Measurements from ENCODE around the gene CLEC3B. TPM values are rescaled to one million over a fixed set of nuclear protein-coding genes. Genes with fewer than 3 reads are reported as not detected.
"Not testable (repeated sequence)": the region's sequence is repeated elsewhere in the genome, so short reads cannot be mapped to it uniquely, and the experiment has no call there.

Gene CLEC3B
- polyA plus RNA-seq, 3 donors, result 3.9 to 22.7 (median 14.5) TPM

GRCh38 chr3:44983484-44983941 is 42.6 kb upstream of the CLEC3B start:
- TF ChIP-seq CTCF (IDR thresholded peaks at IDR 0.05), result no peak
- H3K27ac ChIP-seq (ENCODE audit: low read depth in 1 of 2, low read length in 2 of 2), result peak overlapping the region in 1 of 2 donors; percentile 3
- H3K36me3 Mint-ChIP-seq, result peaks cover 11 to 16% of the 10 kb centered on the region in 2 donors
- no peaks in the 10 kb centered on the region for H3K36me3 ChIP-seq (replicated peaks in 1 of 2; ENCODE audit: control insufficient read depth in 1 of 2, insufficient read depth in 2 of 2, low read length in 2 of 2)
- no peak overlapping the region for H3K4me2 ChIP-seq (replicated peaks; ENCODE audit: extremely low read depth, low read length, poor library complexity, severe bottlenecking)
- H4K20me1 ChIP-seq (ENCODE audit: insufficient read depth, low read length), result peaks cover 39% of the 10 kb centered on the region
- H2AFZ ChIP-seq (ENCODE audit: insufficient read depth, low read depth, low read length, poor library complexity, severe bottlenecking), result no peak overlapping the region
- H3K4me1 ChIP-seq (ENCODE audit: control insufficient read depth in 1 of 2, insufficient read depth in 2 of 2, low read length in 2 of 2), result peaks cover 8 to 38% of the 10 kb centered on the region in 2 donors
- H3K79me2 ChIP-seq (ENCODE audit: insufficient read depth, low read length), result peaks cover 66% of the 10 kb centered on the region
- no peak overlapping the region for H3K9ac ChIP-seq (ENCODE audit: insufficient read depth, low read length, poor library complexity, severe bottlenecking)
- 100% methylated on average over 1 of the region's 1 CpG for WGBS (ENCODE audit: insufficient coverage)
- H3K4me1 Mint-ChIP-seq, result peaks cover 61% of the 10 kb centered on the region
- H3K4me3 ChIP-seq (replicated peaks in 1 of 3; ENCODE audit: low read depth in 2 of 3, low read length in 3 of 3), result no peak overlapping the region
- no peaks in the 10 kb centered on the region for H3K9me3 Mint-ChIP-seq
- no peak overlapping the region for H3K4me3 Mint-ChIP-seq
- peak overlapping the region in 1 of 7 donors; percentile 18 for H3K27ac Mint-ChIP-seq
- intact Hi-C loops (cut with micrococcal nuclease), result no loop called here
- no peaks in the 10 kb centered on the region for H3K27me3 ChIP-seq (ENCODE audit: control insufficient read depth in 2 of 2, insufficient read depth in 2 of 2, low read length in 2 of 2)
- H3K27me3 Mint-ChIP-seq (ENCODE audit: low read depth in 3 of 3), result no peaks in the 10 kb centered on the region
- no peaks in the 10 kb centered on the region for H3K9me3 ChIP-seq (replicated peaks in 1 of 2; ENCODE audit: control insufficient read depth in 1 of 2, insufficient read depth in 1 of 2, low read length in 2 of 2)
- DNase-seq, result no peak

GRCh38 chr3:44984335-44984734 is 41.8 kb upstream of the CLEC3B start:
- Histone ChIP-seq H3K36me3 (replicated peaks in 1 of 2; ENCODE audit: control insufficient read depth in 1 of 2, insufficient read depth in 2 of 2, low read length in 2 of 2) (peaks cover 0 to 5% of the 10 kb centered on the region in 2 donors), H3K9ac (ENCODE audit: insufficient read depth, low read length, poor library complexity, severe bottlenecking) (no peak overlapping the region), H3K4me3 (replicated peaks in 1 of 3; ENCODE audit: low read depth in 2 of 3, low read length in 3 of 3) (no peak overlapping the region), H4K20me1 (ENCODE audit: insufficient read depth, low read length) (peaks cover 39% of the 10 kb centered on the region), H2AFZ (ENCODE audit: insufficient read depth, low read depth, low read length, poor library complexity, severe bottlenecking) (no peak overlapping the region), H3K9me3 (replicated peaks in 1 of 2; ENCODE audit: control insufficient read depth in 1 of 2, insufficient read depth in 1 of 2, low read length in 2 of 2) (no peaks in the 10 kb centered on the region), H3K27ac (ENCODE audit: low read depth in 1 of 2, low read length in 2 of 2) (no peak overlapping the region), H3K27me3 (ENCODE audit: control insufficient read depth in 2 of 2, insufficient read depth in 2 of 2, low read length in 2 of 2) (no peaks in the 10 kb centered on the region), H3K4me1 (ENCODE audit: control insufficient read depth in 1 of 2, insufficient read depth in 2 of 2, low read length in 2 of 2) (peaks cover 8 to 38% of the 10 kb centered on the region in 2 donors), H3K4me2 (replicated peaks; ENCODE audit: extremely low read depth, low read length, poor library complexity, severe bottlenecking) (no peak overlapping the region), H3K79me2 (ENCODE audit: insufficient read depth, low read length) (peaks cover 61% of the 10 kb centered on the region)
- H3K4me1 Mint-ChIP-seq, result peaks cover 59% of the 10 kb centered on the region
- no peak for TF ChIP-seq CTCF (IDR thresholded peaks at IDR 0.05)
- no peaks in the 10 kb centered on the region for H3K9me3 Mint-ChIP-seq
- peaks cover 16 to 20% of the 10 kb centered on the region in 2 donors for H3K36me3 Mint-ChIP-seq
- intact Hi-C loops (cut with micrococcal nuclease), result no loop called here
- WGBS (ENCODE audit: insufficient coverage), result no CpG with 5 or more reads among the region's 2 CpGs
- H3K4me3 Mint-ChIP-seq, result no peak overlapping the region
- H3K27ac Mint-ChIP-seq, result peak overlapping the region in 2 of 7 donors; percentile 36 to 63
- DNase-seq, result peak in 1 of 3 donors; percentile 18
- H3K27me3 Mint-ChIP-seq (ENCODE audit: low read depth in 3 of 3), result no peaks in the 10 kb centered on the region

GRCh38 chr3:44986330-44986729 is 39.8 kb upstream of the CLEC3B start:
- H3K27me3 Mint-ChIP-seq (ENCODE audit: low read depth in 3 of 3); H3K27ac Mint-ChIP-seq; H2AFZ ChIP-seq (ENCODE audit: insufficient read depth, low read depth, low read length, poor library complexity, severe bottlenecking); H3K27me3 ChIP-seq (ENCODE audit: control insufficient read depth in 2 of 2, insufficient read depth in 2 of 2, low read length in 2 of 2); H3K9ac ChIP-seq (ENCODE audit: insufficient read depth, low read length, poor library complexity, severe bottlenecking); DNase-seq; H3K9me3 Mint-ChIP-seq; H3K27ac ChIP-seq (ENCODE audit: low read depth in 1 of 2, low read length in 2 of 2); H3K9me3 ChIP-seq (replicated peaks in 1 of 2; ENCODE audit: control insufficient read depth in 1 of 2, insufficient read depth in 1 of 2, low read length in 2 of 2); H3K4me2 ChIP-seq (replicated peaks; ENCODE audit: extremely low read depth, low read length, poor library complexity, severe bottlenecking); H3K4me3 ChIP-seq (replicated peaks in 1 of 3; ENCODE audit: low read depth in 2 of 3, low read length in 3 of 3); H3K4me3 Mint-ChIP-seq; intact Hi-C loops (cut with micrococcal nuclease): not testable (repeated sequence)
- WGBS (ENCODE audit: insufficient coverage), result 100% methylated on average over 2 of the region's 14 CpGs
- Histone ChIP-seq H3K79me2 (ENCODE audit: insufficient read depth, low read length) (peaks cover 41% of the 10 kb centered on the region), H3K4me1 (ENCODE audit: control insufficient read depth in 1 of 2, insufficient read depth in 2 of 2, low read length in 2 of 2) (peaks cover 8 to 35% of the 10 kb centered on the region in 2 donors), H4K20me1 (ENCODE audit: insufficient read depth, low read length) (peaks cover 39% of the 10 kb centered on the region), H3K36me3 (replicated peaks in 1 of 2; ENCODE audit: control insufficient read depth in 1 of 2, insufficient read depth in 2 of 2, low read length in 2 of 2) (peaks cover 9 to 25% of the 10 kb centered on the region in 2 donors)
- peaks cover 43% of the 10 kb centered on the region for H3K4me1 Mint-ChIP-seq
- H3K36me3 Mint-ChIP-seq, result peaks cover 35 to 36% of the 10 kb centered on the region in 2 donors

All from CD14-positive monocyte (primary cell).